ENCODE measurements around the gene NEURL4. TPM values are rescaled to one million over a fixed set of nuclear protein-coding genes. Genes with fewer than 3 reads are reported as not detected.
"Not testable (repeated sequence)": the region's sequence is repeated elsewhere in the genome, so short reads cannot be mapped to it uniquely, and the experiment has no call there.

The NEURL4 gene
- total RNA-seq, 1 donor, result 19.4 TPM

GRCh38 chr17:7336240-7337175 is 7.4 kb upstream of the NEURL4 start, which contains the start of gene ACAP1:
Gene ACAP1 (plus strand): TSS chr17:7336529. CDS start chr17:7336735, 206 bp downstream.
- no peak within 1 kb of the TSS for H3K4me3 ChIP-seq (ENCODE audit: low read depth, low read length)
- TF ChIP-seq CTCF (IDR thresholded peaks at IDR 0.05; ENCODE audit: insufficient read depth, low read depth, low read length), result no peak
- DNase-seq (ENCODE audit: low read depth), result no peak

DNA sequence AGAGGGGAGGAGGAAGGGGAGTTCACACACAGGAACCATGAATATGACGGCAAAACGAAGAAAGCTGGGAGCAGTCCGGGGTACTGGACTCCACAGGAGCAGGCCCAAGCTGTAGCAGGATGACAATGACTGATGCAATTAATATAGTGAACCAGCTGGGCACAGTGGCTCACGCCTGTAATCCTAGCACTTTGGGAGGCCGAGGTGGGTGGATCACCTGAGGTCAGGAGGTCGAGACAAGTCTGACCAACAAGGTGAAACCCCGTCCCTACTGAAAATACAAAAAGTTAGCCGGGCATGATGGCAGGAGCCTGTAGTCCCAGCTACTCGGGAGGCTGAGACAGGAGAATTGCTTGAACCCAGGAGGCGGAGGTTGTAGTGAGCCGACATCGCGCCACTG is 6.6 kb upstream of the NEURL4 start:
- not testable (repeated sequence) for H3K4me3 ChIP-seq (ENCODE audit: low read depth, low read length); DNase-seq (ENCODE audit: low read depth)

GRCh38 chr17:7334938-7335538 is 5.9 kb upstream of the NEURL4 start:
- no peak overlapping the region for H3K4me3 ChIP-seq (ENCODE audit: low read depth, low read length)
- TF ChIP-seq CTCF (IDR thresholded peaks at IDR 0.05; ENCODE audit: insufficient read depth, low read depth, low read length), result no peak
- DNase-seq (ENCODE audit: low read depth), result no peak

DNA sequence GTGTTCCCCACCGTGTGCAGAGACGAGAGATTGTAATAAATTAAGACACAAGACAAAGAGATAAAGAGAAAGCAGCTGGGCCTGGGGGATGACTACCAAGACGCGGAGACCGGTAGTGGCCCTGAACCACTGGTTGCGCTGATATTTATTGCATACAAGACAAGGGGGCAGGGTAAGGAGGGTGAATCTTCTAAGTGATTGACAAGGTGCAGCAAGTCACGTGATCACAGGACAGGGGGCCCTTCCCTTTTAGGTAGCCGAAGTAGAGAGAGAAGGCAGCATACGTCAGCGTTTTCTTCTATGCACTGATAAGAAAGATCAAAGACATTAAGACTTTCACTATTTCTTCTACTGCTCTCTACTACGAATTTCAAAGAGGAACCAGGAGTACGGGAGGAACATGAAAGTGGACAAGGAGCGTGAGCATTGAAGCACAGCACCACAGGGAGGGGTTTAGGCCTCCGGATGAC is 3.5 kb upstream of the NEURL4 start:
- H3K4me3 ChIP-seq (ENCODE audit: low read depth, low read length); DNase-seq (ENCODE audit: low read depth): not testable (repeated sequence)

DNA sequence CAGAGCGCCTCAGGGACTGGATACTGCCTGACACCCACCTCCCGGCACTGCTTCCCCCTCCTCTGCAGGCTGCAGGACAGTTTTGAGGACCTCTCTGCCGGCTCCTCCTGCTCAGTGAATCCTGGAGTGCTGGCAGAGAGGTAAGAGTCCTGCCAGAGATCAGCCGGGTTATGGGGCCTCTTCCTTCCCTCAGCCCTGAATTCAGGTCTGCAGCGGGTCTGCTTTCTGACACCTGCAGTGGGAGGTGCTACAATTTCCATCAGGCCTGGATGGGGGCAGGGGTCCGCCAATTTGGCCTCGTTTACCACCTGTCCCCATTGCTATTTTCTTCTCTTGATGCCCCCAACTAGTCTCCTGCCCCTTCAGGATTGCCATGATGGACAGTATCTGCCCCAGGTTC is 3.0 kb upstream of the NEURL4 start:
- H3K4me3 ChIP-seq (ENCODE audit: low read depth, low read length), result no peak overlapping the region
- DNase-seq (ENCODE audit: low read depth), result no peak
- no peak for TF ChIP-seq CTCF (IDR thresholded peaks at IDR 0.05; ENCODE audit: insufficient read depth, low read depth, low read length)

GRCh38 chr17:7330638-7331015 is 1.5 kb upstream of the NEURL4 start:
- no peak for DNase-seq (ENCODE audit: low read depth)
- peak overlapping the region; percentile 90 for H3K4me3 ChIP-seq (ENCODE audit: low read depth, low read length)
- no peak for TF ChIP-seq CTCF (IDR thresholded peaks at IDR 0.05; ENCODE audit: insufficient read depth, low read depth, low read length)

GRCh38 chr17:7329997-7330637 is 982 bp upstream of the NEURL4 start:
- no peak for TF ChIP-seq CTCF (IDR thresholded peaks at IDR 0.05; ENCODE audit: insufficient read depth, low read depth, low read length)
- DNase-seq (ENCODE audit: low read depth), result peak; percentile 74
- H3K4me3 ChIP-seq (ENCODE audit: low read depth, low read length), result peak overlapping the region; percentile 90
